ENCODE results near the gene ANO2. TPM values are rescaled to one million over a fixed set of nuclear protein-coding genes. Genes with fewer than 3 reads are reported as not detected.

The ANO2 gene
- total and polyA plus RNA-seq, 2 donors (not counting 3 experiments of a cell fraction or from before 2014, with no cell fraction given): 15.4 to 65.0 TPM

GRCh38 chr12:5694759-5695409 is 250.2 kb downstream of the ANO2 start:
- no peak overlapping the region for H3K4me2 ChIP-seq (ENCODE audit: insufficient read depth, low read length)
- no peaks in the 10 kb centered on the region for H3K27me3 ChIP-seq (ENCODE audit: control insufficient read depth in 2 of 2, insufficient read depth in 2 of 2, low read length in 2 of 2)
- no TSS peak for BruUV-seq (replicated peaks)
- H3K9me3 ChIP-seq (replicated peaks; ENCODE audit: control insufficient read depth, insufficient read depth, low read length): no peaks in the 10 kb centered on the region
- peaks cover 2% of the 10 kb centered on the region for H3K9me1 ChIP-seq (replicated peaks; ENCODE audit: control insufficient read depth, extremely low read depth, insufficient read depth, low read length)
- no peaks in the 10 kb centered on the region for H3K79me2 ChIP-seq (ENCODE audit: control insufficient read depth, insufficient read depth, low read length)
- no peak for TF ChIP-seq POLR2AphosphoS5 (IDR thresholded peaks at IDR 0.05; ENCODE audit: insufficient read depth, low read depth, low read length)
- TF ChIP-seq POLR2A (IDR thresholded peaks at IDR 0.05; ENCODE audit: low read depth, low read length): no peak
- no peak for TF ChIP-seq MAX (IDR thresholded peaks at IDR 0.05; ENCODE audit: insufficient read depth, insufficient read length)
- TF ChIP-seq GATA2 (IDR thresholded peaks at IDR 0.05; ENCODE audit: insufficient read depth, insufficient read length, low read depth, low read length): no peak
- TF ChIP-seq MYC (IDR thresholded peaks at IDR 0.05; ENCODE audit: low read depth, low read length): no peak
- no peak for TF ChIP-seq CTCF (IDR thresholded peaks at IDR 0.05; ENCODE audit: extremely low read depth in 1 of 2, insufficient read depth in 1 of 2, low read depth in 1 of 2, low read length in 2 of 2)
- no peak for TF ChIP-seq JUN (IDR thresholded peaks at IDR 0.05; ENCODE audit: borderline replicate concordance, insufficient read depth, insufficient read length, low read depth)
- no peak for TF ChIP-seq EZH2 (IDR thresholded peaks at IDR 0.05; ENCODE audit: borderline replicate concordance, low read depth, low read length, severe bottlenecking)
- TF ChIP-seq FOS (IDR thresholded peaks at IDR 0.05; ENCODE audit: borderline replicate concordance, insufficient read depth, low read length): no peak
- intact Hi-C loops (cut with micrococcal nuclease) (no loop called here), dilution Hi-C loops (cut with MboI; ENCODE audit: extremely low pct_ligation_motif_present, low sequenced_read_pairs) (no loop called here)
- CTCF ChIA-PET: no interaction called here
- no peak overlapping the region for H3K4me3 ChIP-seq (replicated peaks in 1 of 3; ENCODE audit: insufficient read depth in 1 of 3, low read depth in 1 of 3, low read length in 3 of 3)
- FAIRE-seq: no peak
- peaks cover 0 to 7% of the 10 kb centered on the region in 2 experiments for H3K36me3 ChIP-seq (ENCODE audit: control insufficient read depth in 2 of 2, extremely low read depth in 1 of 2, insufficient read depth in 2 of 2, low read length in 2 of 2)
- H2AFZ ChIP-seq (ENCODE audit: low read depth, low read length): no peak overlapping the region
- peak; percentile 33 for DNase-seq (ENCODE audit: low read depth, low spot score)
- no peak overlapping the region for H3K9ac ChIP-seq (replicated peaks; ENCODE audit: extremely low read depth, insufficient read depth, low read length)
- POLR2A ChIA-PET: no interaction called here
- no peak overlapping the region for H3K27ac ChIP-seq (ENCODE audit: insufficient read depth, low read depth, low read length)
- H3K4me1 ChIP-seq (ENCODE audit: control insufficient read depth, extremely low read depth, insufficient read depth, low read length): no peaks in the 10 kb centered on the region
- no peaks in the 10 kb centered on the region for H4K20me1 ChIP-seq (replicated peaks; ENCODE audit: control insufficient read depth, extremely low read depth, insufficient read depth, low read length)
